ENCODE data around the gene PPP6R2. TPM values are rescaled to one million over a fixed set of nuclear protein-coding genes. Genes with fewer than 3 reads are reported as not detected.

The PPP6R2 gene
- total and polyA plus RNA-seq, 2 of the 8 experiments (the other 6 are each of a cell fraction or from before 2014, with no cell fraction given): 25.0 to 32.2 TPM

- TF ChIP-seq KDM5A (IDR thresholded peaks at IDR 0.05; ENCODE audit: low read length) (no peak), SAP30 (IDR thresholded peaks at IDR 0.05; ENCODE audit: insufficient read depth, insufficient replicate concordance, low read length) (no peak), GTF2F1 (IDR thresholded peaks at IDR 0.05; ENCODE audit: borderline replicate concordance, low read depth, low read length) (no peak), EGR1 (IDR thresholded peaks at IDR 0.05; ENCODE audit: borderline replicate concordance, low read depth, low read length) (no peak), POLR2AphosphoS5 (IDR thresholded peaks at IDR 0.05; ENCODE audit: low read depth, low read length) (no peak), SP4 (IDR thresholded peaks at IDR 0.05; ENCODE audit: low read length) (no peak), CREB1 (IDR thresholded peaks at IDR 0.05) (no peak), BACH1 (IDR thresholded peaks at IDR 0.05; ENCODE audit: low read length) (no peak), SUZ12 (IDR thresholded peaks at IDR 0.05; ENCODE audit: low read length) (no peak)
- H2AFZ ChIP-seq (ENCODE audit: low read length): no peak overlapping the region
- no peak overlapping the region for H3K4ac ChIP-seq (replicated peaks; ENCODE audit: insufficient read length, low read depth, low read length)
- H3K9me3 ChIP-seq (ENCODE audit: insufficient read depth in 2 of 2, low read depth in 1 of 2, low read length in 1 of 2): no peaks in the 10 kb centered on the region
- peaks cover 10 to 48% (median 25%) of the 10 kb centered on the region in 4 experiments for H3K36me3 ChIP-seq (ENCODE audit: control insufficient read depth in 2 of 4, insufficient read depth in 4 of 4, low read length in 3 of 4)
- no peak overlapping the region for H3K18ac ChIP-seq (ENCODE audit: extremely low read depth, low read length)
- CTCF ChIA-PET (ENCODE audit: partially characterized antibody): interaction anchor here (0.6 to 6.0 kb wide), 6 partner anchors 14 to 585 kb away, joined by 3 to 60 read pairs (median 4); no protein-coding TSS in a partner anchor
- no peak overlapping the region for H3K14ac ChIP-seq (ENCODE audit: insufficient read length)
- H2BK120ac ChIP-seq (replicated peaks; ENCODE audit: low read depth, low read length): no peak overlapping the region
- H2BK12ac ChIP-seq (ENCODE audit: low read depth, low read length): no peak overlapping the region
- no peaks in the 10 kb centered on the region for H3K79me1 ChIP-seq (ENCODE audit: low read depth, low read length)
- no peak overlapping the region for H4K5ac ChIP-seq (ENCODE audit: insufficient read length, low read depth, low read length)
- no peak for DNase-seq (ENCODE audit: low read depth in 1 of 2, low spot score in 2 of 2)
- no peak overlapping the region for H4K8ac ChIP-seq (ENCODE audit: extremely low read depth, insufficient read depth, low read length)
- H3K4me1 ChIP-seq (replicated peaks in 1 of 4; ENCODE audit: control insufficient read depth in 3 of 4, insufficient read depth in 4 of 4, low read length in 3 of 4): no peaks in the 10 kb centered on the region
- WGBS, 2 experiments (ENCODE audit: extremely low coverage in 1 of 2, insufficient coverage in 1 of 2, insufficient read length in 1 of 2, insufficient replicate concordance in 2 of 2, low coverage in 1 of 2, low lambda C conversion rate in 2 of 2, missing lambda C conversion rate in 1 of 2): 100% methylated on average over 7 of the region's 11 CpGs; no CpG with 5 or more reads in 1 of the 2 experiments
- H3K4me2 ChIP-seq (ENCODE audit: insufficient read depth in 1 of 2, low read depth in 2 of 2, low read length in 2 of 2): no peak overlapping the region
- no peak overlapping the region for H2BK15ac ChIP-seq (ENCODE audit: low read length)
- no peak overlapping the region for H3K4me3 ChIP-seq (ENCODE audit: extremely low read depth in 1 of 4, insufficient read depth in 2 of 4, low read depth in 3 of 4, low read length in 4 of 4)
- peaks cover 10 to 14% of the 10 kb centered on the region in 2 experiments for H4K20me1 ChIP-seq (replicated peaks in 1 of 2; ENCODE audit: control insufficient read depth in 1 of 2, insufficient read depth in 2 of 2, low read length in 2 of 2)
- no peak overlapping the region for H2BK20ac ChIP-seq (ENCODE audit: low read length)
- POLR2A ChIA-PET (ENCODE audit: partially characterized antibody): interaction anchor here (1.7 kb wide), 1 partner anchor 12 kb away, joined by 5 read pairs; no protein-coding TSS in a partner anchor
- no peak overlapping the region for H3K56ac ChIP-seq (replicated peaks; ENCODE audit: insufficient read length, low read depth, low read length)
- no peak overlapping the region for H2AK5ac ChIP-seq (ENCODE audit: low read depth, low read length)
- no peak overlapping the region for H2BK5ac ChIP-seq (ENCODE audit: low read depth, low read length)
- no peak overlapping the region for H3K23ac ChIP-seq (ENCODE audit: insufficient read length)
- FAIRE-seq: no peak
- H3K23me2 ChIP-seq (ENCODE audit: low read depth, low read length): no peaks in the 10 kb centered on the region
- no peak overlapping the region for H3K27ac ChIP-seq (ENCODE audit: low read depth, low read length)
- no peak overlapping the region for H4K91ac ChIP-seq (replicated peaks; ENCODE audit: insufficient read length, low read length)
- H3K79me2 ChIP-seq (ENCODE audit: control insufficient read depth in 1 of 2, insufficient read depth in 2 of 2, low read length in 2 of 2): no peaks in the 10 kb centered on the region
- H3K27me3 ChIP-seq (replicated peaks in 1 of 4; ENCODE audit: control insufficient read depth in 3 of 4, extremely low read depth in 1 of 4, insufficient read depth in 3 of 4, low read length in 3 of 4): no peaks in the 10 kb centered on the region; a peak in 1 of 7 replicates
- H3K9ac ChIP-seq (replicated peaks in 1 of 4; ENCODE audit: extremely low read depth in 1 of 4, low read depth in 3 of 4, low read length in 3 of 4): no peak overlapping the region
Observed at GRCh38 chr22:50456026-50456425, 112.9 kb downstream of the PPP6R2 start.
